ENCODE measurements around the gene SERTM1.

The SERTM1 gene

DNA sequence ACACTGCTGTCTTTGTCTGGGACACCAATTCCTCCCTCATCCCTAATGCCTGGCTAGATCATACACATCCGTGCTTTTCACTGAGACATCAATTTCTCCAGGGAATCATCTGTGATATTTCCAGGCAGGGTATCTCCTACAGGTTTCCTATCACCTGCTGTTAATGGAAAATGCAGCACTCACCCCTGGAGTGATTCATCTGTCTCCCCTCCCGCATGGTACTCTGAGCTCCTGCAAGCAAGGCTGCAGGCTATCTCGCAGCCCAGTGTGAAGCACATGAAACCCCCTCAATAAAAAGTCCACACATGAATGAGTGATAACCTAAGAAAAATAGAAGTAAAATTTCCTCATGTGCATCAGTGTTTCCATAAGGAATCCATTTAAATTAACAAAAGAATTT is 38.5 kb downstream of the SERTM1 start:
- no peak for DNase-seq

GRCh38 chr13:36712770-36713169 is 39.0 kb downstream of the SERTM1 start:
- no peak for DNase-seq

DNA sequence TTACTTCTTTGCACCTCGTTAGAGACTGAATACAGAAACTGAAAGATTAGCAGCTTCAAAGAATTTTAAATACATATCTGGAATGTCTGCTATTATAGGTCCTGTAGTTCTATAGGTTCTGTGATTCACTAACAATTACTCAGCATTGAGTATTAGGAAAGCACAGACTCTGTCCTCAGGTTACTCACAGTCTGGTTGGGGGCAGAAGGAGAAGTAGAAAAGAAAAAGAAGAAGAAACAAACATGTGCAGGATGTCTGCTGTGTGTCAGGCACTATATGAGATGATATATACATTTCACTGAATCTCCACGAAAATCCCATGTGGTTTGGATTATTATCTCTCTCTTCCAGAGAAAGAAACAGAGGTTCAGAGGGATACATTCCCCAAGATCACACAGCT is 40.1 kb downstream of the SERTM1 start:
- no peak for DNase-seq

DNA sequence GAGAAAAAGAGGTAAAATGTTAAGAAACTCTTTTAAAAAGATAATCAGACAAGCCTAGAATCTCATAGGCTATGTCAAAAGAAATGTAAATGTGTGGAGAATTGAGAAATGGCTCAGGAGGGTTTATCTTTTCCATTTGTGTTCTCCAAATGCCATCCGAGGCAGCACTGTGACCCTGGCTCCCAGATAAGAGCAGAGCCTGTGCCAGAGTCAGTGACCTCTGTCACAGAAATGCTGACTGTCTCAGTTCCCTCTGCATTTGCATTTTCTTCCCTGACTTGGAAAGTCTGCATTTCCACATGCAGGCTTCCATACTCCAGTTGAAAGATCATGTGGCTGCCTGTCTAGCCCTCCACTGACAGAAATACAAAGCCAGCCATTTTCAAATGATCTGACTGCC is 42.0 kb downstream of the SERTM1 start:
- DNase-seq, result no peak

GRCh38 chr13:36717017-36717416 is 43.2 kb downstream of the SERTM1 start:
- no peak for DNase-seq

DNA sequence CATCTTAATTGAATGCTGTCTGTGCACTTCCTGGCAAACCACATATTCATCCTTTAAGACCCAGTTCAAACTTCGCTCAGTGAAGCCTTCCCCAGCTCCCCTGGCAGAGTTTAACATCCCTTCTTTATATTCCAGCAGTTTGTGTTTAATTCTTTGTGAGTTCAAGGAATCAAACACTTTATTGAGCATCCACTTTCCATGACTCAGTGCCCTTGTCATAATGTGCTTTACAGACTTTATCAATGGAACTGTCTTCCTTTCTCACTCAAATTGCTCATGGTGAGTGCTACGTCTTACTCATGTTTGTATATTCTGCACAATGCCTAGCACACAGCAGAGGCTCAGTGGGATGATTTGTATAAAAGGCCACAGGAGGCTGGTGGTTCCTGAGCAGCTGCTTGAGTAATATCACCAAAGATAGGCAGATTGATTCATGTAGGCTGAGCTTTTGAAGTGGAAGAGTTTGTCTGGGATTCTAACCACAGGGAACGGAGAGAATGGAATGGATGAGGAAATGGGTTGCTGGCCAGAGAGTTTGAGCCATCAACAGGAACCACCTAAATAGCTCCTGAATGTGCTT is 44.2 kb downstream of the SERTM1 start:
- no peak for DNase-seq

DNA sequence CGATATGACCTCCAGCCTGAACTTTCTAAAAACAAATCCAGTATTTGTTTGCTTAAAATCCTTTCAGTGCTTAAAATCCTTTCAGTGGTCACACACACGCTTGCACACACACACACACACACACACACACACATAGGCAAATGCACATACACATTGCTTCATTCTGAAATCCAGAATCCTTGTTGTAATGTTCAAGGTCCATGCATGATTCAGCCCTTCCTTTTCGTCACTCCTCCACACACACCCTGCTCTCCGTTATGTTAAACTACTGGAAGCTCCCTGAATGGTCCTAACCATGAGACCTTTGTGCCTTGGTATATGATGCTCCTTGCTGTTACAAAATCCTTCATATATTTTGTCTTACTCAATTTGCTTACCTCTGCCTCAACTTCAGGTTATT is 44.9 kb downstream of the SERTM1 start:
- DNase-seq, result no peak

GRCh38 chr13:36724141-36724540 is 50.3 kb downstream of the SERTM1 start:
- DNase-seq, result no peak

- DNase-seq, result no peak
Observed at GRCh38 chr13:36725936-36726335, 52.1 kb downstream of the SERTM1 start.

DNA sequence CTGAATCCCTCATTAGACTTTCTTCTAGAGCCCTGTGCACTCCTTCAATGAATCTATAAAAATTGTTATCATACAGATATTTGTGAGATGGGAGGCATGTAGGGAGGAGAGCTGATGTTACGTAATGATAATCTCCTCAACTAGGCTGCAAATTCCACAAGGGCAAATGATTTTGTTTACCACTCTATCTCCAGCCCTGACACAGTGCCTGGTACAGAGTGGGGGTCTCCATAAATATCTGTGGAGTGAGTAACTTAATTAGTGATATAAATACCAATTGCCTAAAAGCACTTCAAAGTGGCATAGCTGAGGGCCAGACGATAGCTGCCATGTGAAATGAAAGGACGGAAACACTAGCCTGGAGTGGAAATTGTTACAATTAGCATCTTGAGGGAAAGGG is 54.2 kb downstream of the SERTM1 start:
- no peak for DNase-seq

GRCh38 chr13:36736119-36736726 is 62.4 kb downstream of the SERTM1 start:
- peak; percentile 21 for DNase-seq

DNA sequence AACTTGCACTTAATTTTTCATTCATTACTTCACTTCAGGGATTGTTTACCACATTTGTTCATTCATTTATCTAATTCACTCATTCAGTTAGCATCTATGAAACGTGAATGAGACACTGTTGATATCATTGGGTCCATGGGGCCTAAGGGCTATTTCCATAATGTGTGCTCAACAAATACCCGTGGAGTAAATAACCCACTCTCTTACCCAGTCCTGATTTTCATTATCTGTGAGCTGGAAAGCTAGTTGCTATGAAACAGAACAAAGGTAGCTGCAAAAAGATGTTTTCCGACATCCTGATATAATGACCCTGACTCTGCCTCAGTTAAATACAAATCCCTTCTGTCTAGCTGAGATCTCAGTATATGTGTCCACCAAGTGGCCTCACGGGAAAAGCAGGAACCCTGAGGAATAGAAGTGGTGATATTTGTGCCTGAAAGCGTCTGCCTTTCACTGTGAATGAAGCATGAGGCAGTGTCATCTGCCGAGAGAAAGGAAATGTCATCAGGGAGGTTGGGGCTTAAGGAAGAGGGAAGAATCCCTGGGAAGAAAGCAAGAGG is 63.8 kb downstream of the SERTM1 start:
- DNase-seq, result no peak

- DNase-seq, result no peak
Observed at GRCh38 chr13:36745436-36745835, 71.6 kb downstream of the SERTM1 start.

- DNase-seq, result no peak
Observed at GRCh38 chr13:36746051-36746450, 72.2 kb downstream of the SERTM1 start.

Data from activated CD4-positive, alpha-beta T cell treated with anti-CD3 and anti-CD28 coated beads, Interleukin-2, amount 50 U/mL, for 1 hour (primary cell).